Measurements from ENCODE around the gene PTP4A2. TPM values are rescaled to one million over a fixed set of nuclear protein-coding genes. Genes with fewer than 3 reads are reported as not detected.

The PTP4A2 gene
- total RNA-seq, 1 donor from 2014 or later: 334 TPM

GRCh38 chr1:31939484-31940329 lies 1.5 kb upstream of the PTP4A2 start:
- peak; percentile 78 for DNase-seq (ENCODE audit: low spot score)
- peak overlapping the region; percentile 73 for H3K4me3 Mint-ChIP-seq (ENCODE audit: low read depth)
- H3K36me3 Mint-ChIP-seq (ENCODE audit: low read depth): peaks cover 25% of the 10 kb centered on the region
- H3K27ac Mint-ChIP-seq: peak overlapping the region; percentile 91
- H3K4me1 Mint-ChIP-seq (ENCODE audit: low read depth): peaks cover 53% of the 10 kb centered on the region
- intact Hi-C loops (cut with micrococcal nuclease): loop anchor here (1.0 to 5.0 kb wide), 4 partner anchors 25 to 313 kb away; partner anchors contain the start of genes KHDRBS1 and LCK
- H3K9me3 Mint-ChIP-seq: no peaks in the 10 kb centered on the region
- no peaks in the 10 kb centered on the region for H3K27me3 Mint-ChIP-seq (ENCODE audit: low read depth)

DNA sequence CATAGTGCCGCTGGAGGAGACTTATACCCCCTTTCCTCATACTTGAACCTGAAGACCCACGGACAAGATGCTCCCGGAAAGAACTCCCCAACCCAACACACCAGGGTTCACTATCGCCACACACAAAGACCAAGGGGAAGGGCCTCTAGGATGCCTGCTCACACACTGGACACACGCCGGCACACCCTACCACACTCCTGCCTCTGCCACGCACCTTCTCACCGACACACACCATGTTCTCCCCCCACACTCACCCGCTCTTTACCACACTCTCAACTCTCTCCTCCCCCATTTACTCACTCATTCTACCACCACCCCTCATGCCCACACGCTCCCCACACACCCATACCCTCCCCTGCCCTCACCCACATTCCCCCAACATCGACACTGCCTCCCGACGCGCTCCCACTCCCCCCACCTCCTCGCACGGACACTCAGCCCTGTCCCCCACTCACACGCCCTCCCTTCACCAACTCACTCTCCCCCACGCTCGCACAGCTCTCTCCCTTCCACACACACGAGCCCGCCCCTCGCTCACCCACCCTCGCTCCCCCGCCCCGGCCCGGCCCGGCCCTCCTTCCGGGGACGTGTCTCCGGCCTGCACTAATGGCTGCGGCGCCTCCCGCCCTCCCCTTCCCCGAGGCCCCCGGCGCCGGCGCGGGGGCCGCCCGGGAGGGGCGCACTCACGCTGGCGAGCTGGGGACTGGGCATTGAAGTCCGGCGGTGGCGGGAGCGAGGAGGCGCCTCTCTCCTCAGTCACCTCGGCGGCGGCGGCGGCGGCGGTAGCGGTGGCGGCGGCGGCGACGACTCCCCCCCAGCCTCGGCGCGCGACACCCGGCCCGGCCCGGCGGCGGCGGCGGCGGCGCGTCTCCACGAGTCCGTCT lies 626 bp downstream of the PTP4A2 start:
- intact Hi-C loops (cut with micrococcal nuclease): loop anchor here (5.0 kb wide), 2 partner anchors 170 to 315 kb away; partner anchors contain the start of gene LCK
- DNase-seq (ENCODE audit: low spot score): peak; percentile 70
- peaks cover 58% of the 10 kb centered on the region for H3K4me1 Mint-ChIP-seq (ENCODE audit: low read depth)
- H3K36me3 Mint-ChIP-seq (ENCODE audit: low read depth): peaks cover 31% of the 10 kb centered on the region
- no peaks in the 10 kb centered on the region for H3K9me3 Mint-ChIP-seq
- H3K4me3 Mint-ChIP-seq (ENCODE audit: low read depth): peak overlapping the region; percentile 95
- H3K27me3 Mint-ChIP-seq (ENCODE audit: low read depth): no peaks in the 10 kb centered on the region
- peak overlapping the region; percentile 92 for H3K27ac Mint-ChIP-seq

GRCh38 chr1:31936981-31937299 lies 1.2 kb downstream of the PTP4A2 start:
- no peaks in the 10 kb centered on the region for H3K9me3 Mint-ChIP-seq
- peaks cover 36% of the 10 kb centered on the region for H3K36me3 Mint-ChIP-seq (ENCODE audit: low read depth)
- DNase-seq (ENCODE audit: low spot score): no peak
- peak overlapping the region; percentile 95 for H3K4me3 Mint-ChIP-seq (ENCODE audit: low read depth)
- H3K4me1 Mint-ChIP-seq (ENCODE audit: low read depth): peaks cover 60% of the 10 kb centered on the region
- intact Hi-C loops (cut with micrococcal nuclease): loop anchor here (1.0 to 5.0 kb wide), 3 partner anchors 10 to 315 kb away; partner anchors contain the start of gene LCK
- no peaks in the 10 kb centered on the region for H3K27me3 Mint-ChIP-seq (ENCODE audit: low read depth)
- peak overlapping the region; percentile 92 for H3K27ac Mint-ChIP-seq

DNA sequence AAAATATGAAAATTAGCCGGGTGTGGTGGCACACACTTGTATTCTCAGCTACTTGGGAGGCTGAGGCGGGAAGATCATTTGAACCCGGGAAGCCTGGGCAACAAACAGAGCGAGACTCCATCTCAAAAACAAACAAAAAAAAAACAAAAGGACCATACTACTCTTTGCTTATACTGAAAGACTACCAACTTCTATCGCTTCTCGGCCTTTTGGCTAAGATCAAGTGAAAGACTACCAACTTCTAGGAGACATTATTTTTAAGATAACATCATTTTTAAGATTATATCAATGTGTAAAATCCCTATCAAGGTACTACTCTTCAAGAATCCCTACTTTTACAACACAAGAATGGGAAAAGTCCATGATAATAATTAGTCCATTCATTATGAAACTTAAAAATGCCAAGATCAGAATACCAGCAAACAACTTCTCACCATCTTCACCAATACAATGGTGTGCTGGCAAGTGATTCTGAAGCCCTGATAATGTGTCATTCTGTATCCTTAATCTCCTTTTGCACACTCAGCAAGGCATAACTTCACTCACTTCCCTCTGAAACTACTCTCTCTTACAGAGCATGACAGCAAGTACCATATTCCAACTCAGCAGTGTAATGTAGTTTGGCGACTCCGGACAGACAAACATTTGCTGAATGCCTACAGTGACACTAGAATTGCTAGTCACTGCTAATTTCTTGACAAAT lies 1.7 kb downstream of the PTP4A2 start:
- peaks cover 66% of the 10 kb centered on the region for H3K4me1 Mint-ChIP-seq (ENCODE audit: low read depth)
- peaks cover 40% of the 10 kb centered on the region for H3K36me3 Mint-ChIP-seq (ENCODE audit: low read depth)
- H3K4me3 Mint-ChIP-seq (ENCODE audit: low read depth): peak overlapping the region; percentile 95
- no peaks in the 10 kb centered on the region for H3K9me3 Mint-ChIP-seq
- intact Hi-C loops (cut with micrococcal nuclease): loop anchor here (1.0 to 5.0 kb wide), 3 partner anchors 9 to 316 kb away; partner anchors contain the start of gene LCK
- H3K27ac Mint-ChIP-seq: peak overlapping the region; percentile 92
- no peaks in the 10 kb centered on the region for H3K27me3 Mint-ChIP-seq (ENCODE audit: low read depth)
- no peak for DNase-seq (ENCODE audit: low spot score)

DNA sequence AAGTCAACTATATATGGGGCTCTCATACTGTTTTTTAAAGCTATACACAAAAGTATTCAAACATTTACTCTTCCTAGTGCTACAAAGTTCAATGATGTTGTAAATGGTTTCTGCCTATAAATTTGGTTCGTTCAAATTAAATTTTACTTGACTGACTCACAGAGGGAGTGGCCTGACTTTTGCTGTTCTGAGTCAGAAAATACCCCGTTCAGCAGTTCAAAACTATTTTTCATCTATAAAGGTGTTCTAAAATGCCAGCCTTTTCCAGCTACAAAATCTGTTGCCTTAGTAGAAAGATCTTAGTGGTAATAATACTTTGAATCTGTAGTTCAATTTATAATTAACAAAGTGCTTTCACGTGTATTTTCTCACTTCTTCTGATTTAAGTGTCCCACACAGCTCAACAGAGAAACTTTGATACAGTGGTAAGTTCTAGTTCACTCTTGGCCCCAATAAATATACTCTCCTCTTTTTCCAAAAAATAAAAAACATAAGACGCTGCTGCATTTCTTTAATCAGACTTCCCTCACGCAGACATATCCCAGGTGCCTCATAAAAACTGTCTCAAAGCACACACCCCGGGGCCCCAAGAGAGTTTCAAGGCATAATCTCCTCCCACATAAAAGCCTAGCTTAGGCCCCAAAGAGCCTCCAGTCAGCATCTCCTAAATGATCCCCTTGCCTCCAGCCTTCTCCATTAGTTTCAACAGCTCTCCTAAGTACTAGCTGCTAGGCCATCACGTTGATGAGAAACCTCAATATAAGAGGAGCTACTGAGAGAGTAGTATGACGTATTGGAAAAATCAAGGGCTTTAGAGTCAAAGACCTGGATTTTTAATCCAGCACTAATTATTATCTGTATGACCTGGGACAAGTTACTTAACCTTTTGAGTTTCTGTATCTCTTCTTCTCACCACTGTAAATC lies 3.2 kb downstream of the PTP4A2 start:
- intact Hi-C loops (cut with micrococcal nuclease): loop anchor here (5.0 kb wide), 2 partner anchors 168 to 317 kb away; partner anchors contain the start of gene LCK
- H3K27ac Mint-ChIP-seq: peak overlapping the region; percentile 92
- peaks cover 74% of the 10 kb centered on the region for H3K4me1 Mint-ChIP-seq (ENCODE audit: low read depth)
- peak overlapping the region; percentile 95 for H3K4me3 Mint-ChIP-seq (ENCODE audit: low read depth)
- DNase-seq (ENCODE audit: low spot score): no peak
- peaks cover 51% of the 10 kb centered on the region for H3K36me3 Mint-ChIP-seq (ENCODE audit: low read depth)
- no peaks in the 10 kb centered on the region for H3K9me3 Mint-ChIP-seq
- no peaks in the 10 kb centered on the region for H3K27me3 Mint-ChIP-seq (ENCODE audit: low read depth)

- Mint-ChIP-seq H3K4me1 (ENCODE audit: low read depth) (peaks cover 71% of the 10 kb centered on the region), H3K27me3 (ENCODE audit: low read depth) (no peaks in the 10 kb centered on the region), H3K27ac (peak overlapping the region; percentile 92), H3K9me3 (no peaks in the 10 kb centered on the region), H3K4me3 (ENCODE audit: low read depth) (peak overlapping the region; percentile 95), H3K36me3 (ENCODE audit: low read depth) (peaks cover 61% of the 10 kb centered on the region)
- intact Hi-C loops (cut with micrococcal nuclease): loop anchor here (1.0 kb wide), 1 partner anchor 120 kb away; no protein-coding TSS in a partner anchor
- DNase-seq (ENCODE audit: low spot score): no peak
Observed at GRCh38 chr1:31932491-31933316, 5.5 kb downstream of the PTP4A2 start.

- DNase-seq (ENCODE audit: low spot score): no peak
- H3K36me3 Mint-ChIP-seq (ENCODE audit: low read depth): peaks cover 62% of the 10 kb centered on the region
- intact Hi-C loops (cut with micrococcal nuclease): loop anchor here (1.0 kb wide), 1 partner anchor 20 kb away; no protein-coding TSS in a partner anchor
- peak overlapping the region; percentile 75 for H3K4me3 Mint-ChIP-seq (ENCODE audit: low read depth)
- peak overlapping the region; percentile 92 for H3K27ac Mint-ChIP-seq
- H3K9me3 Mint-ChIP-seq: no peaks in the 10 kb centered on the region
- H3K27me3 Mint-ChIP-seq (ENCODE audit: low read depth): no peaks in the 10 kb centered on the region
- H3K4me1 Mint-ChIP-seq (ENCODE audit: low read depth): peaks cover 81% of the 10 kb centered on the region
Observed at GRCh38 chr1:31931593-31932225, 6.5 kb downstream of the PTP4A2 start.

GRCh38 chr1:31930836-31931592 lies 7.2 kb downstream of the PTP4A2 start:
- no peaks in the 10 kb centered on the region for H3K27me3 Mint-ChIP-seq (ENCODE audit: low read depth)
- peak overlapping the region; percentile 75 for H3K4me3 Mint-ChIP-seq (ENCODE audit: low read depth)
- peaks cover 81% of the 10 kb centered on the region for H3K4me1 Mint-ChIP-seq (ENCODE audit: low read depth)
- no peak for DNase-seq (ENCODE audit: low spot score)
- intact Hi-C loops (cut with micrococcal nuclease): loop anchor here (1.0 kb wide), 1 partner anchor 20 kb away; no protein-coding TSS in a partner anchor
- H3K27ac Mint-ChIP-seq: peak overlapping the region; percentile 92
- H3K9me3 Mint-ChIP-seq: no peaks in the 10 kb centered on the region
- peaks cover 61% of the 10 kb centered on the region for H3K36me3 Mint-ChIP-seq (ENCODE audit: low read depth)

GRCh38 chr1:31927661-31927980 lies 10.5 kb downstream of the PTP4A2 start:
- Mint-ChIP-seq H3K4me3 (ENCODE audit: low read depth) (peak overlapping the region; percentile 78), H3K36me3 (ENCODE audit: low read depth) (peaks cover 63% of the 10 kb centered on the region), H3K27me3 (ENCODE audit: low read depth) (no peaks in the 10 kb centered on the region), H3K9me3 (no peaks in the 10 kb centered on the region), H3K27ac (peak overlapping the region; percentile 90), H3K4me1 (ENCODE audit: low read depth) (peaks cover 74% of the 10 kb centered on the region)
- DNase-seq (ENCODE audit: low spot score): no peak
- intact Hi-C loops (cut with micrococcal nuclease): loop anchor here (1.0 to 2.0 kb wide), 3 partner anchors 9 to 29 kb away; no protein-coding TSS in a partner anchor
